Measurements from ENCODE around the gene PLCL2. TPM values are rescaled to one million over a fixed set of nuclear protein-coding genes. Genes with fewer than 3 reads are reported as not detected.

PLCL2 gene
- total and polyA plus RNA-seq, 2 donors (not counting 1 experiment from before 2014, with no cell fraction given): 4.0 to 11.9 TPM

DNA sequence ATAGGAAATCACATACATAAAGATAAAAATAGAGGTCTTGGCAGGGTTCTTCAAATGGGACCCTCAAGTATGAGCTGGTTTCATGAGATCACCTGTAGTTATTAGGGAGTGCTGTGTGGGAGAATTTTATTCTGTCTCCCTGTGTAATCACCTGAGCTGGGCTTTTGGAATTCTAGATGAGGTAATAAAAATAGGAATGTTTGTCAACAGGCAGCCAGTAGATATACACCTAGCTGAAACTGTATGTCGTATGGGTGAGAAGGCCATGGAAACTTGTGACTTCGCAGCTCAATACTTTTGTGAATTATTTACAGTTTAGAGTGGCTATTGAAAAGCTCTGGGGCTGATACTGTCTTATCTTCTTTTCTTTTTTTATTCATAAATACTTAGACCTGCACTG lies 40.5 kb upstream of the PLCL2 start:
- Histone ChIP-seq H3K27me3 (ENCODE audit: control insufficient read depth, insufficient read depth, low read length) (no peaks in the 10 kb centered on the region), H3K27ac (ENCODE audit: insufficient read depth, low read length) (no peak overlapping the region), H3K4me3 (replicated peaks in 1 of 4; ENCODE audit: control extremely low read depth in 1 of 4, insufficient read depth in 1 of 4, low read depth in 3 of 4, low read length in 4 of 4) (no peak overlapping the region), H3K79me2 (ENCODE audit: control insufficient read depth, insufficient read depth, low read length) (no peaks in the 10 kb centered on the region), H3K36me3 (ENCODE audit: control insufficient read depth, insufficient read depth, low read length) (no peaks in the 10 kb centered on the region), H2AFZ (ENCODE audit: low read length) (no peak overlapping the region), H3K4me1 (ENCODE audit: control insufficient read depth, extremely low read depth, insufficient read depth, low read length) (no peaks in the 10 kb centered on the region), H4K20me1 (ENCODE audit: control insufficient read depth, extremely low read depth, insufficient read depth, low read length) (no peaks in the 10 kb centered on the region), H3K9me3 (ENCODE audit: control insufficient read depth, insufficient read depth, low read depth, low read length) (no peaks in the 10 kb centered on the region), H3K4me2 (ENCODE audit: extremely low read depth, insufficient read depth, low read length) (no peak overlapping the region), H3K9ac (ENCODE audit: insufficient read depth, low read length) (no peak overlapping the region)
- TF ChIP-seq EZH2 (IDR thresholded peaks at IDR 0.05; ENCODE audit: low read length, missing control alignments): no peak
- TF ChIP-seq, protein P1, sequence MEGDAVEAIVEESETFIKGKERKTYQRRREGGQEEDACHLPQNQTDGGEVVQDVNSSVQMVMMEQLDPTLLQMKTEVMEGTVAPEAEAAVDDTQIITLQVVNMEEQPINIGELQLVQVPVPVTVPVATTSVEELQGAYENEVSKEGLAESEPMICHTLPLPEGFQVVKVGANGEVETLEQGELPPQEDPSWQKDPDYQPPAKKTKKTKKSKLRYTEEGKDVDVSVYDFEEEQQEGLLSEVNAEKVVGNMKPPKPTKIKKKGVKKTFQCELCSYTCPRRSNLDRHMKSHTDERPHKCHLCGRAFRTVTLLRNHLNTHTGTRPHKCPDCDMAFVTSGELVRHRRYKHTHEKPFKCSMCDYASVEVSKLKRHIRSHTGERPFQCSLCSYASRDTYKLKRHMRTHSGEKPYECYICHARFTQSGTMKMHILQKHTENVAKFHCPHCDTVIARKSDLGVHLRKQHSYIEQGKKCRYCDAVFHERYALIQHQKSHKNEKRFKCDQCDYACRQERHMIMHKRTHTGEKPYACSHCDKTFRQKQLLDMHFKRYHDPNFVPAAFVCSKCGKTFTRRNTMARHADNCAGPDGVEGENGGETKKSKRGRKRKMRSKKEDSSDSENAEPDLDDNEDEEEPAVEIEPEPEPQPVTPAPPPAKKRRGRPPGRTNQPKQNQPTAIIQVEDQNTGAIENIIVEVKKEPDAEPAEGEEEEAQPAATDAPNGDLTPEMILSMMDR (conservative IDR thresholded peaks at IDR 0.05 in 1 of 2, IDR thresholded peaks at IDR 0.05 in 1 of 2; ENCODE audit: low read depth in 1 of 2, low read length in 2 of 2): no peak
- DNase-seq (ENCODE audit: low read depth in 2 of 2): no peak

DNA sequence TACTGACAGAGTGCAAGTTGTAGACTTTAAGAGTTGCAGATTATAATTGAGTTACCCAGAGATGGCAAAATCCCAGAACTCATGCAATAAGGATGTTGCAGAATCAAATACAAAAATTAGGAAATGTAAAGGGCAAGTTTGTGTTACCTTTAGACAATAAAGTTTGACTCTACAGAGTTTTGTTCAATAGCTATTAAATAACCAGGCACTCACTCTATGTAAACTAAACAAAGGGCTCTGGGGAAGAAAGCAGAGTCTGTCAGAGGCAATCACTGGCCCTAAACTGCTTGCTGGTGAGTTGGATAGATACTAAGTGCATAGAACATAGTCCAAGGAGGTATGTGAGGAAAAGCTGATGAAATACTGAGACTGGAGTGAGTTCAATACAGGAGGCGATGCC lies 40.0 kb upstream of the PLCL2 start:
- Histone ChIP-seq H3K4me2 (ENCODE audit: extremely low read depth, insufficient read depth, low read length) (no peak overlapping the region), H3K27me3 (ENCODE audit: control insufficient read depth, insufficient read depth, low read length) (no peaks in the 10 kb centered on the region), H3K36me3 (ENCODE audit: control insufficient read depth, insufficient read depth, low read length) (no peaks in the 10 kb centered on the region), H2AFZ (ENCODE audit: low read length) (no peak overlapping the region), H3K27ac (ENCODE audit: insufficient read depth, low read length) (no peak overlapping the region), H3K9ac (ENCODE audit: insufficient read depth, low read length) (no peak overlapping the region), H4K20me1 (ENCODE audit: control insufficient read depth, extremely low read depth, insufficient read depth, low read length) (no peaks in the 10 kb centered on the region), H3K9me3 (ENCODE audit: control insufficient read depth, insufficient read depth, low read depth, low read length) (no peaks in the 10 kb centered on the region), H3K79me2 (ENCODE audit: control insufficient read depth, insufficient read depth, low read length) (no peaks in the 10 kb centered on the region), H3K4me1 (ENCODE audit: control insufficient read depth, extremely low read depth, insufficient read depth, low read length) (no peaks in the 10 kb centered on the region), H3K4me3 (replicated peaks in 1 of 4; ENCODE audit: control extremely low read depth in 1 of 4, insufficient read depth in 1 of 4, low read depth in 3 of 4, low read length in 4 of 4) (no peak overlapping the region)
- no peak for DNase-seq (ENCODE audit: low read depth in 2 of 2)
- TF ChIP-seq, protein P1 (conservative IDR thresholded peaks at IDR 0.05 in 1 of 2, IDR thresholded peaks at IDR 0.05 in 1 of 2; ENCODE audit: low read depth in 1 of 2, low read length in 2 of 2): no peak
- no peak for TF ChIP-seq EZH2 (IDR thresholded peaks at IDR 0.05; ENCODE audit: low read length, missing control alignments)

DNA sequence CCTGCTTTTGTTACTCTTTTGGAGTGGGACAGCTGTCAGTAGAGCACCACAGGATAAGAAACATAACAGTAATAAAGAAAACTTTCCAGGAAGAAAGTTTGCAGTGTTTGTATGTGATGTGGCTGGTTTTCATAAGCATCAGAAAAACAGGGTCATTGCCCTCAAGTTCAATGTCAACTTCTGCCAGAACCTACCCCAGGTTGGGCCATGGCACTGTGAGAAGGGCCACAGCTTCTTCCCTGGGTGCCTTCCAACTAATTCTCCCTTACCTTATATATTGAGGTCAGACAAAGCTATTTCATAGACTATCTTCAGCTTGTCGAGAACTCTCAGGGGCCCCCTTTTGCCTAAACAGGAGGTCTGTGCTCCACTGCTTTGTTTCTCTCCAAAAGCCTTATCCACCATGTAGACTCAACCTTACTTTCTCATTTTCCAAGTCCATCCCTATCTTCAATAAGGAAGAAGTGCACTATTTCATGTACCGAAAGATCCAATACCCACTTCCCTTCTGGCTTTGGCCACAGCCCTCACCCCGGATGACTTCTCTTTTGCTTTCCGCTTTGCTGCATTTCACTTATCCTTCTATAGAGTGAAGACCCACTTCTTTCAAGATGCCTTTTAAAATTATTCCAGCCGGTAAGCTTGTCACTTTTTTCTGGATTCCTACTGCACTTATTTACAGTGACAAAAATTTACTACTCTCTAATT lies 38.2 kb upstream of the PLCL2 start:
- Histone ChIP-seq H3K4me2 (ENCODE audit: extremely low read depth, insufficient read depth, low read length) (no peak overlapping the region), H3K4me1 (ENCODE audit: control insufficient read depth, extremely low read depth, insufficient read depth, low read length) (no peaks in the 10 kb centered on the region), H3K4me3 (replicated peaks in 1 of 4; ENCODE audit: control extremely low read depth in 1 of 4, insufficient read depth in 1 of 4, low read depth in 3 of 4, low read length in 4 of 4) (no peak overlapping the region), H3K36me3 (ENCODE audit: control insufficient read depth, insufficient read depth, low read length) (no peaks in the 10 kb centered on the region), H3K27ac (ENCODE audit: insufficient read depth, low read length) (no peak overlapping the region), H3K9me3 (ENCODE audit: control insufficient read depth, insufficient read depth, low read depth, low read length) (no peaks in the 10 kb centered on the region), H3K9ac (ENCODE audit: insufficient read depth, low read length) (no peak overlapping the region), H2AFZ (ENCODE audit: low read length) (no peak overlapping the region), H3K27me3 (ENCODE audit: control insufficient read depth, insufficient read depth, low read length) (no peaks in the 10 kb centered on the region), H4K20me1 (ENCODE audit: control insufficient read depth, extremely low read depth, insufficient read depth, low read length) (no peaks in the 10 kb centered on the region), H3K79me2 (ENCODE audit: control insufficient read depth, insufficient read depth, low read length) (no peaks in the 10 kb centered on the region)
- no peak for TF ChIP-seq EZH2 (IDR thresholded peaks at IDR 0.05; ENCODE audit: low read length, missing control alignments)
- TF ChIP-seq, protein P1 (conservative IDR thresholded peaks at IDR 0.05 in 1 of 2, IDR thresholded peaks at IDR 0.05 in 1 of 2; ENCODE audit: low read depth in 1 of 2, low read length in 2 of 2): no peak
- no peak for DNase-seq (ENCODE audit: low read depth in 2 of 2)
